HG02938 (cell line): ENCODE measurements around the gene S1PR3.
A peak's percentile ranks its signal among the peaks of the same experiment; 100 is the strongest.

Experiments
- ATAC-seq: cut with Tn5 transposase; IDR thresholded peaks from one replicate; pipeline ENCODE4 v1.9.1; 2021; ENCODE audit warnings: mild to moderate bottlenecking, moderate library complexity; ENCODE audit not compliant: unreplicated experiment

Gene S1PR3

DNA sequence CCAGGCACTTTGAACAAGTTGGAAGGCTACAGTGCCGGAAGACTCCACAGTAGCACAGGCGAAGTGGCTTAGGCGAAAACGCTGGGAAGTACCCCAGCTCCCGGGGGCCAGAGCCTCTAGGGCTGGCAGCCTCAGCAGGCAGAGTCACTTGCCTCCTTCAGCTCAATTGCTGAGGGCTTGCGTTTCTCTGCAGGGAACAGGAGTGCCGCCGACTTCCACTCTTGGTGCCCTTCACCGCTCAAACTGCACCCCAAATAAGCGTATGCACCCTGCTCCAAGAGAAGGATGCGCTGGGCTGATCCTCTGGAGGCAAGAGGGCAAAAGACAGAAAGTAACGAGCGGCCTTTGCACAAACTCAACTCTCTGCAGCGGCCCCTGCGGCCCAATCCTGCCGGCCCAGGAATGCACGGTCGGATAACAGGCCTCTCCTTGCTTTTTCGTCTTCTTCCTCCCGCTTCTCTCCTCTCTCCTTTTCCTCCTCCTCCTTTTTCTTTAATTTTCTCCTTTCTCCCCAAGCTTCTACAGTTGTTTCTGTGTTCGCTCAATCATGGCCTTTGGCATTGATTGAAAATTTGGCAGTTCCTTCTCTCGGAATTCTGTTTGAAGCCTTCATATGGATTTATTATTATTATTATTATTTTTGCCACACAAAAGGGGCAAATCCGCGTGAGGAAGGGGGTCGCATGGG is 1.1 kb upstream of the S1PR3 start:
- ATAC-seq: no peak

DNA sequence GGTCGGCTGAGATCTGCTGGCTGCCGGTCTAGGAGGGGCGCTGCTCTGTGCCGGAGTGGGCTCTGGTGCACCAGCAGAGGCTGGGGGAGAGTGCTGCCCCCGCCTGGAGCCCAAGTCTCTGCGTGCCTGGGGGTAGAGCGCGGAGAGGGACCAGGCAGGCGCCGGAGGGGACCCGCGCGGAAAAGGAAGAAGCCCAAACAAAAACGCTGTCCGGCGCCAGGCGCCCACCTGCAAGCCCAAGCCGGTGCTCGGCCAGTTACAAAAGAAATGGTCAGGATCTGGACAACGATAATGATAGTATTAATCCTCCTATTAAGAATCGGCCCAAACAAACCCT is 571 bp upstream of the S1PR3 start:
- ATAC-seq: no peak

DNA sequence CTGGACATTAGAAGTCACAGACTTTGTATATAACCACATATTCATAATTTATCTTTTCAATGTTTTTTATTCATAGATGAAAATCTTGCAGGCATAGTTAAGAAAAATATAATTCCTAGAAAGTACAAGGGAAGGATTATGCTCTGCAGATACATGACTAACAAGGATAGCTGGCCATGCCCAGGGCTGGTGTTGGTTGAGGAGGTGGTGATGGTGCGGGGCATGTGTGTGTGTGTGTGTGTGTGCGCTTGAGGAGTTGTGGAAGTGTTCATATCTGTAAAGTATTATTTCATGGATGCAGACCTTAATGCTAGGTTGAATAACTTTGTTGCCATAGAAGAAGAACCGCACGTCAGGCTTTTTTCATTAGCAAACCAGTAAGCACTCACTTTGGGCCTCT is 1.3 kb downstream of the S1PR3 start:
- no peak for ATAC-seq

DNA sequence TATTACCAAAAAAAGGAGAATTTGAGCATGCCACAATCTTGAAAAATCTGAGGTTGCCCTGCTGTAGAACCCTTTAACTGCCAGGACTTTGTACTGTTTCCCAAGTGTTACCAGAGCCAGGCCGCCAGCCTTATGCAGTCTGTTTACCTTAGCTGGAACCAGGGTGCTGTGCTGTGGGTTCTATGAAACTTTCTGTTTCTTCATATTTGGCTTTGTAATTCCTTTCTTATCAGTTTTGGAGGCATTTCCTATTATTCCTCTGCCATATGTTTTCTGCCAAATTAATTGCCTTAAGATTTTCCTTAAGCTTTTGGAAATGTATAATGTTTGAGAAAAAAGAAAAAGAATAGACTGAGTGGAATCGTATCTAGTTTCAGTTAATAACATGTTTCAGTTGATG is 2.1 kb downstream of the S1PR3 start:
- ATAC-seq: no peak

DNA sequence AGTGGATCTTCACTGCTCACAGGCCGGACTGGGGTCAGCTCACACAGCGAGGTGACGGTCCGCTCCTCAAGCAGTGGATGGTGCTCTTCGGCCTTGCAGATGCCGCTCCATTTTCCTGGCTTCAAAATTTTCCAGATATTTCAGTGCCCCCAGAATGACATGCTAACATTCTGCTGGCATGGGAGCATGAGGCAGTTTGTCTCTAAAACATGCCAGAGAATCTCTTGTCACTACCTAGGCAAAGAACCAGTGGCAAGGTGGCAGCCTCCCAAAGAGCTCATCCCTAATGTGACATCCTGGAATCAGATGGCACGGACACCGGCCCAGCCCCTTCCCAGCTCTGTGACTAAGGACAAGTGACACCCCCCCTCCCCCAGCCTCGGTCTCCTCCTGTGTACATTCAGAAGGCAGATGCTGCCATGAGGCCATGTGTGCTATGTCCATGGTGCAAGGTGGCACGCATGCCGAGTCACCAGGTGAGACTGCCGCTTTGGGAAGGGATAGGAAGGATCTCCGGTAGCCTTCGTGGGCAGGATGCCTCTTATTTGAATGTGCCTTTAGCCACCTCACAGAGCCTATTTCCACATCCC is 2.7 kb downstream of the S1PR3 start:
- ATAC-seq: no peak

DNA sequence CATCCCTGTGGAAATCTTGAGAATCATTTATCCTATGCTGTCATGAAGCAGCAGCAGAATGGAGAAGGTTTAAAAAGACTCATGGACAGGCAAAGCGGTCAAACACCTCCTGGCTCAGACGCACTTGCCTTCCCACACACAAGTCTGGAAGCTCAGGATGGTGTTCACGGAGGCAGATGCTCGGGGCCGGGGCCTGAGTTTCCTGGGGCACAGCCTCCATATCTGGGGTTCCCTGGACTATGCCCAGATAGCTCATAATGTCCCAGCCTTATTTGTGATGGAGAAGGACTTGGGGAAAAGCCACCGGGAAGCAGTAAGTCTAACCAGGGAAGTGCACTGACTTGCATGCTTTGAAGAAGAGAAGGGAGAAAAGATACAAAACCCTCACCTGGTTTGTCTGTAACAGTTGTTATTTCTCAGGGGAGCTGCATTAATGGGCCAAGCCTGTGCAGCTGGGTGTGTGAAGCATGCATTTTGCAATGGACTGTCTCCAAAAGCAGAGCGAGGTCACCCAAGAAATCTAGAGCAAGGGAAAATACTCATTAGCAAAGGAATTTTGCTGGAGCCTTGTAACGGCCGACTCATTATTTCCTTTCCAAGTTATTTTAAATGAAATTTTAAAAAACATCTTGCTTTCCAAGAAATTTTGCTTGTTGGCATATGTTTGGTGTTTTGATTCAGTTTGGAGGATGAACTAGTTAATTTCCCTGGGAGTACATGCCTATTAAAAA is 3.4 kb downstream of the S1PR3 start:
- no peak for ATAC-seq

DNA sequence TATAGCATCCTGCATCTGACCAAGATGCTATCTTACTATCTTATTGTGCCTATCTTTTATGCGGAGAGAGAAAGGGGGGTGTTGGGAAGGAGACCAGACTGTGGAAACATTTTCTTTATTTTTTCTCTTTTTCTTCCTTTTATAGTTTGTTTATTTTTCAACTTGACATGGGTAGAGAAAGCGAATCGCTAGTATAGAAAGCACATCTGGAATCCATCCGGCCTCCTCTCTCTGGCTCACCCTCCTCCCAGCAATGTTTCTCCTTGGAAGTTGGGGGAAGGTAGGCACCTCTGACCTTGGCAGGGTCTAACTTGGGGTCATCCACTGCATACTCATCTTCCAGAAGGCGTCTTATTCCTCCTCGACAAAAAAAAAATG is 3.9 kb downstream of the S1PR3 start:
- ATAC-seq: no peak

DNA sequence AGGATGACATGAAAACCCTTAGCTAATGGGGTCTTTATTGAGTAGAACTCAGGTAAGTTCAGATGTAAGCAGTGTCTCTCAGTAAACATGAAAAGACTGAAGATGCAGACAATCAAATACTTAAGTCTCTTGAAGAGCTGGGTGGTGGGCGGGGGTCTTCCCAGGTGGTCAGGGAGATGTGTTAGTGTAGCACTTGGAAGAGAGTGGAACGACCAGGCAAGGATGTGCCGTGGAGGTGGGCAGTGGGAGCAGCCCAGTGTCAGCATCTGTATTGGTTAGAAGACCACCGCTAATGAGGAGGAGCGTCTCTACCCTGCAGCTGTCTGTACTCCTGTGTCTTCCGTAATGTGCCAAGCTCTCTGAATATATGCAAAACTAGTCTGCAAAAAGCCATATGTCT is 4.4 kb downstream of the S1PR3 start:
- ATAC-seq: no peak

DNA sequence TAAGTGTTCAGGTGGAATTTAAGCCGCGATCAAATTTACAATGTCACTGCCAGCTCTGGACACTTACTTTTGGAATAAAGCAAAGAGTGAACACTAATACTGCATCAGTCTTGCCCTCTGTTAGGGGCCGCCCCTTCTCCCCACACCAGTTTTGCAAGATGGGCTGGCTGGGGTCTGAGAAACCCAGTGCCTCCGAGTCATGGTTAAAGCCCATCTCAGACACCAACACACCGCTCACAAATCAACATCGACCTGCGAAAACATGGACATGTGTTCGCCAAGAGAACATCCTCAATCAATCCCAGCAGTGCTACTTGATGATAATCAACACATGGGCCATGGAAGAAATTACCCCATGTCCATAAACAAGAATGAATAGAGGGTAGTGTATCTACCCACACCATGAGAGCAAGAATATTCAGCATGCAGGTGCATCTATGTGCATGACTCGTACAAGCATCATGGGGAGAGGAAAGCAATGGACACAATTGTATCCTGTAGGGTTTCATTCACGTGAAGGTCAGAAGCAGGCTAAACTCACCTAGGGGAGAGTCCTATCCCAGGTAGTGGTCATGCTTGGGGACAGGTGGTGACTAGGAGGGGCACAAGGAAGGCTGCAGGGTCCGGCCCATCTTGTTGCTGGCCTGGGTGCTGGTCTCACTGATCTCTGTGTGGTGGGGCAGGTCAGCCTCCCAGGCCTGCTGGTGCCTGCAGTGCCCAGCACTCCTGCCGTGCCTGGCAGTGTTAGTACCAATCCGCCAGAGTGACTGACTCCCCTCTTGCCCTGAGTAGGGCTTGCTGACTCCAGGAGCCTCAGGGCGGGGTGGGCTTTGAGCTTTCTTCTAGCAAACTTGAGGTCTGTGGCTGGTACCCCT is 5.0 kb downstream of the S1PR3 start:
- no peak for ATAC-seq

DNA sequence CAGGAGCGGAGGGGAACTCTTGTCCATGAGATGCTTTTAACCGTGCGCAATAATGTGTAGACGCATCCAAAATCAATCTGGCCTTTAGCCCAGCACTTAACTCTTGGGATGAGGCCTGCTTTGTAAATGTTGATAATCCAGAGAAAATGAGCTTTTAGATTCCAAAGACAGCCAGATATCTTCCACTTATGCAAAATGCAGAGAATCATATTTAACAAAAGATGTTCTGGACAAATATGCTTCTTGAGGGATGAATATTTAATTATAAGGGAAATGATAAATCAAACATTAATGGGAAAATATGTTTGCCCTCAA is 5.6 kb downstream of the S1PR3 start:
- no peak for ATAC-seq

DNA sequence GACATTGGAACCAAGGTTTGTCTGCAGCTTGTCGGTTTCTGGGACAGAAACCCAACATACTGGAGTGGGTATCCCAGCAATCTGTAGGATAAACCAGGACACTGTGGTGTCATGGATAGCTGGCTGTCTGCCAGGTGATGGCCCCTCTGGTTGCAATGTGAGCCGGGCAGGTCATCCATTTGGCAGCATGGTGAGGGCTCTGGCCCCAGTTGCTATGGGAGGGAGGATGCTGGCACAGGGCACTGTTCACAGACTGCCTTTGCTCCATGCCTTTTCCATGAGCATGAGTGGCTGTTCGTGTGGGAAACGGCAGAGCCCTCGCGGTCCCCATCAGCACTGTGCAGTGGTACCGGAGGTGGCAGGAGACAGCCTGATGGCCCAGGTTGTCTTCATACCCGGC is 6.4 kb downstream of the S1PR3 start:
- no peak for ATAC-seq

DNA sequence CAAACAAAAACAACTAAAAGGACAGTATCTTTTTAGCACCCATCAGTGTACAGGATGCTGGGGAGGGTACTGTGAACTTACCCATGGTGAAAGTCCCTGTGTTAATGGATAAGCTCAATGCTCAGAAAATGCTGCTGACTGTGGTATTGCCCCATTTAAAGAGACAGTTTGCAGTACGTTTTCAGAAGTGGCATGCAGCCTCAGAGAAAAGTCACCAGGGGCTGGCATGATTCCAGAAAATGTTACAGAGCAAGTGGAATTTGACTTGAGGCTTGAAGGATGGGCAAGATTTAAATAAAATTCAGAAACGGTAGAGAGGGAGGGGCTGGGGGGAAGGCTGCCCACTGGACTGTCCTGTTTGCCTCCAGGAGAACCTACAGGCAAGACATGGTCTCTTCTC is 7.2 kb downstream of the S1PR3 start:
- ATAC-seq: no peak

DNA sequence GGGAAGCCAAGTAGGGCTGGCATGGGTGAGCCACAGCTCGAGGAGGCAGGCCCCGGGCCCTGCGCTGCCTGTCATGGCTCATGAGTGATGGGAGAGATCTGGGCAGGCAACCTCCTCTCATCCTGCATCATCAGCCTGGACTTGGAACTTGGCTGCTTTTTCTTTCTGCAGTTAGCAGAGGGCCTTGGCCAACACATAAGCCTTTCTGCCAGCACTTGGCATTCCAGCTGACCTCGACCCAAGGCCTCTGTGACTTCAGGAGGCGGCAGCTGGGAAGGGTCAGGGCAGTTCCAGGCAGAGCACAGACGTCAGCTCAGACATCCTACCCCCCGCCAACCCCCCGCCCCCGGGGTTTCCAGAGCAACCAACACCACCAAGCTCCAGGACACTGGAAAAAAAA is 7.6 kb downstream of the S1PR3 start:
- no peak for ATAC-seq

DNA sequence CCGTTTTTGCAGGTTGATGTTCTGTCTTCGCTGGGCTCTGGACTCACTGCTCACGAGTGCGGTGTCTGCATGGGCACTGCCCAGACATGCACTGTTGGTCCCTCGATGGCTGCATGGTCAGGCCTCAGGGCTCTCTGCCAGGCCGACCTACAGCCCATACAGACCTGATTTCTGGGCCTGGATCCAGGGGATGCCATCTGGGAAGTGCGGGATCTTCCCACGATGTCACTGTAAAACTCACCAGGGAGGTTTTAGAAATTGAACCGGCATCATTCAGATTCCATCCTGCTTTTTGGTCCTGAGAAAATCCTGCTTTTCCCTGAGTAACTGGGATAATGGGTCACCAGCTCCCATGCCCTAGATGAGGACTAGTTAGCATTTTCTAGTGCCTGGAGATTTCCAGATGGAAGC is 9.1 kb downstream of the S1PR3 start:
- ATAC-seq: no peak

DNA sequence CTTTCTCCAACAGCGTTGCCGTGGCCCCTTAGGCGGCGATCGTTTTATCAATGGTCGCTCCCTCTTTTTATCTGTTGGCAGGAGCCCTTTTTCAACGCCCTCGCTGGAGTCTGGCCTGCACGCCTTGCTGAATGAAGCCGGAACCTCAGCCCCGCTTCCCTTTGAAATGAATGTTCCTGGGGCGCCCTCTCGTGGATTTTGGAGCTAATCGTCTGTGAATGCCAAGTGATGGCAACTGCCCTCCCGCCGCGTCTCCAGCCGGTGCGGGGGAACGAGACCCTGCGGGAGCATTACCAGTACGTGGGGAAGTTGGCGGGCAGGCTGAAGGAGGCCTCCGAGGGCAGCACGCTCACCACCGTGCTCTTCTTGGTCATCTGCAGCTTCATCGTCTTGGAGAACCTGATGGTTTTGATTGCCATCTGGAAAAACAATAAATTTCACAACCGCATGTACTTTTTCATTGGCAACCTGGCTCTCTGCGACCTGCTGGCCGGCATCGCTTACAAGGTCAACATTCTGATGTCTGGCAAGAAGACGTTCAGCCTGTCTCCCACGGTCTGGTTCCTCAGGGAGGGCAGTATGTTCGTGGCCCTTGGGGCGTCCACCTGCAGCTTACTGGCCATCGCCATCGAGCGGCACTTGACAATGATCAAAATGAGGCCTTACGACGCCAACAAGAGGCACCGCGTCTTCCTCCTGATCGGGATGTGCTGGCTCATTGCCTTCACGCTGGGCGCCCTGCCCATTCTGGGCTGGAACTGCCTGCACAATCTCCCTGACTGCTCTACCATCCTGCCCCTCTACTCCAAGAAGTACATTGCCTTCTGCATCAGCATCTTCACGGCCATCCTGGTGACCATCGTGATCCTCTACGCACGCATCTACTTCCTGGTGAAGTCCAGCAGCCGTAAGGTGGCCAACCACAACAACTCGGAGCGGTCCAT is 10.0 kb downstream of the S1PR3 start:
- peak; percentile 61 for ATAC-seq

DNA sequence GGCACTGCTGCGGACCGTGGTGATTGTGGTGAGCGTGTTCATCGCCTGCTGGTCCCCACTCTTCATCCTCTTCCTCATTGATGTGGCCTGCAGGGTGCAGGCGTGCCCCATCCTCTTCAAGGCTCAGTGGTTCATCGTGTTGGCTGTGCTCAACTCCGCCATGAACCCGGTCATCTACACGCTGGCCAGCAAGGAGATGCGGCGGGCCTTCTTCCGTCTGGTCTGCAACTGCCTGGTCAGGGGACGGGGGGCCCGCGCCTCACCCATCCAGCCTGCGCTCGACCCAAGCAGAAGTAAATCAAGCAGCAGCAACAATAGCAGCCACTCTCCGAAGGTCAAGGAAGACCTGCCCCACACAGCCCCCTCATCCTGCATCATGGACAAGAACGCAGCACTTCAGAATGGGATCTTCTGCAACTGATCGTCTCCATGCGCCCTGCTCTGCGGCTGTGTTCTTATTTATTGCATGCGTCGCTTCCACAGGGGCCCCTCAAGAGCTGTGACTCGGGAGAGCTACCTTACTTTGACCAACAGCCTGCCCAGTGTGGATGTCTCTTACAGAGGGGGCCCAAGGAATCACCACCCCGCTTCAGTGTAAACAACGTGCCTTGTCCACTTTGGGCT is 10.8 kb downstream of the S1PR3 start:
- ATAC-seq: no peak

DNA sequence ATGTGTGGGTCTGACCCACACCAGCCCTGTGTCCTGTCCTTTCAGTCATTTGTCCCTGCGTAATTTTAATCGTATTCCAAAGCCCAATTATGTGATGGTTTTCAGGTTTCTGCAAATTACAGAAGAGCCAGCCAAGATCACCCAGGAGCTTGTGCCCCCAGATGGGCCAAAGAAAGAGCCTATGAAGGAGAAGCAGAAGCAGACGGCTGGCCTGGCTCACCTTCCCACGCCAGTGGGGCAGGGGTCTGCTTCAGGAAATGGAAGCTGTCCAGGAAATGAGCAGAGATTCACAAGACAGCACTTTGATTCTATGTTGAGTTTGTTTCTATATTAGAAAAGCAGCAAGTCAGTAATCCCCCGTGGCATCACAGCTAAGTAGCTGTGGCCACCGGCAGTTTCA is 11.7 kb downstream of the S1PR3 start:
- no peak for ATAC-seq

DNA sequence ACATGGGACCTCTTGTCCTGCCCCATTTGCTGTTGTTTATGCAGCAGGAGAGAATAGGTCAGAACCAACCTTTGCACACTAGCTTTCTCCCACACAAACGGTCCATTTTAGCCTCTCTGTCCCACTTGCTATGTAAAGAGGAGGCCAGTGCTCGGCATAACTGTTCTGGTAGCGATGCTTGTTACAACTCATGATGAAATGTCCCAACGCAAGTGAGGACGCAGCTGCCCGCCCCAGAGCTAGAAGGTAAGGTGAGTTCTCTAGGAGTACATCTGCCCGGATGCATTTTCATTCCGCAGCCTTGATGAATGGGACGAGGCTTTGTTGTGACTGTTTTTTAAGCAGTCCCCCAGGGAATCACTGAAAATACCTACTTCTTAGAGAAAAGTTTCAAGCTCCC is 14.1 kb downstream of the S1PR3 start:
- no peak for ATAC-seq

DNA sequence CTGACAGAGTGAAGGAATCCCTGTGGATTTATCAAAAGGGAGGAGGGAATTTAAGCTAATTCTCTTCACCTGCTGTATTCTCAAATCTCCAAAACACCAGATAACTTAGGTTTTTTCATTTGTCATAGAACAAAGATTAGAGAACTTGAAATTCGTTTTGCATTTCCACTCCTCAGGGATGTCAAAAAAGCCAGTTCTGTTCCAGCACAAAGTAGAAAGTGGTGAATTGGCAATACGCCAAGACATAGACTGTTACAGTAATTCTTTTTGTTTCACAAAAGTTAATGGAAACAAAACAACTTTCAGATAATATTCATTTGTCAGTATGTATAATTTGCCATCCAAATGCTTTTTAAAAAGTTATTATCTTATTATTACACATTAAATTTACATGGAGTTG is 15.0 kb downstream of the S1PR3 start:
- no peak for ATAC-seq
